ENCODE measurements around the gene SLC22A31. TPM values are rescaled to one million over a fixed set of nuclear protein-coding genes. Genes with fewer than 3 reads are reported as not detected.

Gene SLC22A31
- total and polyA plus RNA-seq, 9 of the 15 experiments (the other 6 are each of a cell fraction or from before 2014, with no cell fraction given) = 0.29 to 2.2 (median 0.47) TPM; not detected in 3

DNA sequence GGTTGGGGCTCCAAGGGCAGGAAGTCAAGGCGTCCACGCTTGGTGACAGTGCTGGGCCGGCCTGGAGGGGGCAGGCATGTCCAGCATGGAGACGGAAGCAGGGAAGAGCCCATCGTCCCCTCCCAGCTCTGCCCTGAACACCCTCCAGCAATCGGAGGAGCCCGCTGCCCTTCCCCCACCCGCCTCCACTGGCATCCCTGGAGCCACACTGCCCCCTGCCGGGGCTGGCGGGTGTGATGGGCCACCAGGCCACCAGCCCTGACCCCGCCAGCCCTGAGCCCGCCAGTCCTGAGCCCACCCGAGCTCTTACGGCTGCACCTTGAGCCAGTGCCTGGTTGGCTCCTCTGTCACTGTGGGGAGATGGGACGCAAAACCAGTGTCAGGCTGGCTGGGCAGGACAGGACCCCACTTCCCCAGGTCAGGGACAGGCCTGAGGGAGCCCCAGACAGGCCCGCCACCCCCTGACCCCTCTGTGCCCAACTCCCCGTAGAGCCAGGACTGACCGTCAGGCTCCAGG, 32.9 kb downstream of the SLC22A31 start (continued):
- TF ChIP-seq, protein P1, sequence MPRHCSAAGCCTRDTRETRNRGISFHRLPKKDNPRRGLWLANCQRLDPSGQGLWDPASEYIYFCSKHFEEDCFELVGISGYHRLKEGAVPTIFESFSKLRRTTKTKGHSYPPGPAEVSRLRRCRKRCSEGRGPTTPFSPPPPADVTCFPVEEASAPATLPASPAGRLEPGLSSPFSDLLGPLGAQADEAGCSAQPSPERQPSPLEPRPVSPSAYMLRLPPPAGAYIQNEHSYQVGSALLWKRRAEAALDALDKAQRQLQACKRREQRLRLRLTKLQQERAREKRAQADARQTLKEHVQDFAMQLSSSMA (CRISPR knock-in tag; IDR thresholded peaks at IDR 0.05) = no peak
- TF ChIP-seq KLF6 (CRISPR knock-in tag; IDR thresholded peaks at IDR 0.05; ENCODE audit: borderline replicate concordance) (no peak), ETV1 (tag; conservative IDR thresholded peaks at IDR 0.05; ENCODE audit: low read depth) (no peak; the same call in 1 of the 2 replicates), CBX1 (IDR thresholded peaks at IDR 0.05; ENCODE audit: low read depth) (no peak), ZEB2 (IDR thresholded peaks at IDR 0.05) (peak; percentile 8; the same call in 1 of the 2 replicates), KDM1A (IDR thresholded peaks at IDR 0.05) (no peak), HDAC1 (IDR thresholded peaks at IDR 0.05) (no peak), NR2F6 (CRISPR knock-in tag; IDR thresholded peaks at IDR 0.05) (no peak), C11orf30 (IDR thresholded peaks at IDR 0.05; ENCODE audit: low read depth) (no peak), RBM22 (IDR thresholded peaks at IDR 0.05; ENCODE audit: low read depth, low read length, poor library complexity, severe bottlenecking) (peak; percentile 71), BRD4 (IDR thresholded peaks at IDR 0.05) (no peak), PHF20 (IDR thresholded peaks at IDR 0.05; ENCODE audit: partially characterized antibody) (peak; percentile 24)
- TF ChIP-seq, protein P2, sequence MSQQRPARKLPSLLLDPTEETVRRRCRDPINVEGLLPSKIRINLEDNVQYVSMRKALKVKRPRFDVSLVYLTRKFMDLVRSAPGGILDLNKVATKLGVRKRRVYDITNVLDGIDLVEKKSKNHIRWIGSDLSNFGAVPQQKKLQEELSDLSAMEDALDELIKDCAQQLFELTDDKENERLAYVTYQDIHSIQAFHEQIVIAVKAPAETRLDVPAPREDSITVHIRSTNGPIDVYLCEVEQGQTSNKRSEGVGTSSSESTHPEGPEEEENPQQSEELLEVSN (IDR thresholded peaks at IDR 0.05; ENCODE audit: borderline replicate concordance in 1 of 2, extremely low read depth in 1 of 2, insufficient read depth in 1 of 2, insufficient read length in 1 of 2, low read depth in 1 of 2, low read length in 1 of 2, poor library complexity in 1 of 2, severe bottlenecking in 1 of 2) = no peak
- TF ChIP-seq, protein P3, sequence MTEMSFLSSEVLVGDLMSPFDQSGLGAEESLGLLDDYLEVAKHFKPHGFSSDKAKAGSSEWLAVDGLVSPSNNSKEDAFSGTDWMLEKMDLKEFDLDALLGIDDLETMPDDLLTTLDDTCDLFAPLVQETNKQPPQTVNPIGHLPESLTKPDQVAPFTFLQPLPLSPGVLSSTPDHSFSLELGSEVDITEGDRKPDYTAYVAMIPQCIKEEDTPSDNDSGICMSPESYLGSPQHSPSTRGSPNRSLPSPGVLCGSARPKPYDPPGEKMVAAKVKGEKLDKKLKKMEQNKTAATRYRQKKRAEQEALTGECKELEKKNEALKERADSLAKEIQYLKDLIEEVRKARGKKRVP (CRISPR knock-in tag; IDR thresholded peaks at IDR 0.05) = no peak
- TF ChIP-seq, protein P4, sequence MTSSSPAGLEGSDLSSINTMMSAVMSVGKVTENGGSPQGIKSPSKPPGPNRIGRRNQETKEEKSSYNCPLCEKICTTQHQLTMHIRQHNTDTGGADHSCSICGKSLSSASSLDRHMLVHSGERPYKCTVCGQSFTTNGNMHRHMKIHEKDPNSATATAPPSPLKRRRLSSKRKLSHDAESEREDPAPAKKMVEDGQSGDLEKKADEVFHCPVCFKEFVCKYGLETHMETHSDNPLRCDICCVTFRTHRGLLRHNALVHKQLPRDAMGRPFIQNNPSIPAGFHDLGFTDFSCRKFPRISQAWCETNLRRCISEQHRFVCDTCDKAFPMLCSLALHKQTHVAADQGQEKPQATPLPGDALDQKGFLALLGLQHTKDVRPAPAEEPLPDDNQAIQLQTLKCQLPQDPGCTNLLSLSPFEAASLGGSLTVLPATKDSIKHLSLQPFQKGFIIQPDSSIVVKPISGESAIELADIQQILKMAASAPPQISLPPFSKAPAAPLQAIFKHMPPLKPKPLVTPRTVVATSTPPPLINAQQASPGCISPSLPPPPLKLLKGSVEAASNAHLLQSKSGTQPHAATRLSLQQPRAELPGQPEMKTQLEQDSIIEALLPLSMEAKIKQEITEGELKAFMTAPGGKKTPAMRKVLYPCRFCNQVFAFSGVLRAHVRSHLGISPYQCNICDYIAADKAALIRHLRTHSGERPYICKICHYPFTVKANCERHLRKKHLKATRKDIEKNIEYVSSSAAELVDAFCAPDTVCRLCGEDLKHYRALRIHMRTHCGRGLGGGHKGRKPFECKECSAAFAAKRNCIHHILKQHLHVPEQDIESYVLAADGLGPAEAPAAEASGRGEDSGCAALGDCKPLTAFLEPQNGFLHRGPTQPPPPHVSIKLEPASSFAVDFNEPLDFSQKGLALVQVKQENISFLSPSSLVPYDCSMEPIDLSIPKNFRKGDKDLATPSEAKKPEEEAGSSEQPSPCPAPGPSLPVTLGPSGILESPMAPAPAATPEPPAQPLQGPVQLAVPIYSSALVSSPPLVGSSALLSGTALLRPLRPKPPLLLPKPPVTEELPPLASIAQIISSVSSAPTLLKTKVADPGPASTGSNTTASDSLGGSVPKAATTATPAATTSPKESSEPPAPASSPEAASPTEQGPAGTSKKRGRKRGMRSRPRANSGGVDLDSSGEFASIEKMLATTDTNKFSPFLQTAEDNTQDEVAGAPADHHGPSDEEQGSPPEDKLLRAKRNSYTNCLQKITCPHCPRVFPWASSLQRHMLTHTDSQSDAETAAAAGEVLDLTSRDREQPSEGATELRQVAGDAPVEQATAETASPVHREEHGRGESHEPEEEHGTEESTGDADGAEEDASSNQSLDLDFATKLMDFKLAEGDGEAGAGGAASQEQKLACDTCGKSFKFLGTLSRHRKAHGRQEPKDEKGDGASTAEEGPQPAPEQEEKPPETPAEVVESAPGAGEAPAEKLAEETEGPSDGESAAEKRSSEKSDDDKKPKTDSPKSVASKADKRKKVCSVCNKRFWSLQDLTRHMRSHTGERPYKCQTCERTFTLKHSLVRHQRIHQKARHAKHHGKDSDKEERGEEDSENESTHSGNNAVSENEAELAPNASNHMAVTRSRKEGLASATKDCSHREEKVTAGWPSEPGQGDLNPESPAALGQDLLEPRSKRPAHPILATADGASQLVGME (CRISPR knock-in tag; IDR thresholded peaks at IDR 0.05) = 0 out of 2 replicates have a peak, but pooled peaks have one; percentile 26
- TF ChIP-seq, protein P5, sequence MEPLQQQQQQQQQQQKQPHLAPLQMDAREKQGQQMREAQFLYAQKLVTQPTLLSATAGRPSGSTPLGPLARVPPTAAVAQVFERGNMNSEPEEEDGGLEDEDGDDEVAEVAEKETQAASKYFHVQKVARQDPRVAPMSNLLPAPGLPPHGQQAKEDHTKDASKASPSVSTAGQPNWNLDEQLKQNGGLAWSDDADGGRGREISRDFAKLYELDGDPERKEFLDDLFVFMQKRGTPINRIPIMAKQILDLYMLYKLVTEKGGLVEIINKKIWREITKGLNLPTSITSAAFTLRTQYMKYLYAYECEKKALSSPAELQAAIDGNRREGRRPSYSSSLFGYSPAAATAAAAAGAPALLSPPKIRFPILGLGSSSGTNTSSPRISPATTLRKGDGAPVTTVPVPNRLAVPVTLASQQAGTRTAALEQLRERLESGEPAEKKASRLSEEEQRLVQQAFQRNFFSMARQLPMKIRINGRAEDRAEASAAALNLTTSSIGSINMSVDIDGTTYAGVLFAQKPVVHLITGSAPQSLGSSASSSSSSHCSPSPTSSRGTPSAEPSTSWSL (CRISPR knock-in tag; IDR thresholded peaks at IDR 0.05; ENCODE audit: borderline replicate concordance) = no peak
- TF ChIP-seq, protein P6, sequence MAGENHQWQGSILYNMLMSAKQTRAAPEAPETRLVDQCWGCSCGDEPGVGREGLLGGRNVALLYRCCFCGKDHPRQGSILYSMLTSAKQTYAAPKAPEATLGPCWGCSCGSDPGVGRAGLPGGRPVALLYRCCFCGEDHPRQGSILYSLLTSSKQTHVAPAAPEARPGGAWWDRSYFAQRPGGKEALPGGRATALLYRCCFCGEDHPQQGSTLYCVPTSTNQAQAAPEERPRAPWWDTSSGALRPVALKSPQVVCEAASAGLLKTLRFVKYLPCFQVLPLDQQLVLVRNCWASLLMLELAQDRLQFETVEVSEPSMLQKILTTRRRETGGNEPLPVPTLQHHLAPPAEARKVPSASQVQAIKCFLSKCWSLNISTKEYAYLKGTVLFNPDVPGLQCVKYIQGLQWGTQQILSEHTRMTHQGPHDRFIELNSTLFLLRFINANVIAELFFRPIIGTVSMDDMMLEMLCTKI (IDR thresholded peaks at IDR 0.05; ENCODE audit: partially characterized antibody) = no peak
